ENCODE results near the gene SLC9B1.
"Not testable (repeated sequence)": the region's sequence is repeated elsewhere in the genome, so short reads cannot be mapped to it uniquely, and the experiment has no call there.

Gene SLC9B1

GRCh38 chr4:103011378-103012025, 8.0 kb downstream of the SLC9B1 start:
- Histone ChIP-seq H3K4me1 (ENCODE audit: control extremely low read depth in 1 of 4, control insufficient read depth in 4 of 4, insufficient read depth in 4 of 4, low read length in 3 of 4) (no peaks in the 10 kb centered on the region), H3K36me3 (ENCODE audit: control insufficient read depth in 4 of 4, insufficient read depth in 4 of 4, low read length in 3 of 4) (no peaks in the 10 kb centered on the region)
- POLR2A ChIA-PET: no interaction called here

DNA sequence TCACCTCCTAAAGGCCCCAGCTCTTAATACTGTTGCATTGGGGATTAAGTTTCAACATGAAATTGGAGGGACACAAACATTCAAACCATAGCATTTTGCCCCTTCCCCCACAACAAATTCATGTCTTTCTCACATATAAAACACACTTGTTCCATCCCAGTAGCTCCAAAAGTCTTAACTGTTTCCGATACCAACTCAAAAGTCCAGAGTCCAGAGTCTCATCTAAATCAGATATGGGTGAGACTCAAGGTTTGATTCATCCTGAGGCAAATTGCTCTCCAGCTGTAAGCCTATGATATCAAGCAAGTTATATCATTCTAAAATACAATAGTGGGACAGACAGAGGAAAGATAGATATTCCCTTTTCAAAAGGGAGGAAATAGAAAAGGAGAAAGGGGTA, 8.7 kb downstream of the SLC9B1 start:
- Histone ChIP-seq H3K36me3 (ENCODE audit: control insufficient read depth in 4 of 4, insufficient read depth in 4 of 4, low read length in 3 of 4) (no peaks in the 10 kb centered on the region), H3K27me3 (replicated peaks in 2 of 5; ENCODE audit: control insufficient read depth in 4 of 5, insufficient read depth in 5 of 5, low read length in 4 of 5) (peaks cover 0 to 6% (median 0%) of the 10 kb centered on the region in 5 experiments), H3K27ac (ENCODE audit: insufficient read depth in 1 of 2, low read depth in 1 of 2, low read length in 2 of 2, poor library complexity in 1 of 2, severe bottlenecking in 2 of 2) (no peak overlapping the region), H3K4me3 (ENCODE audit: control insufficient read depth in 1 of 7, extremely low read depth in 1 of 7, insufficient read depth in 4 of 7, low read depth in 2 of 7, low read length in 6 of 7) (no peak overlapping the region), H3K4me1 (ENCODE audit: control extremely low read depth in 1 of 4, control insufficient read depth in 4 of 4, insufficient read depth in 4 of 4, low read length in 3 of 4) (no peaks in the 10 kb centered on the region), H3K9me3 (ENCODE audit: control extremely low read depth in 1 of 5, control insufficient read depth in 4 of 5, insufficient read depth in 2 of 5, low read depth in 1 of 5, low read length in 4 of 5) (no peaks in the 10 kb centered on the region)
- POLR2A ChIA-PET: no interaction called here
- no peak for DNase-seq
- CTCF ChIA-PET: interaction anchor here (0.8 to 1.5 kb wide), 4 partner anchors 10 to 562 kb away, joined by 3 to 12 read pairs (median 5); no protein-coding TSS in a partner anchor
- no CpG with 5 or more reads among the region's 1 CpG for WGBS (ENCODE audit: insufficient coverage)

More at GRCh38 chr4:103011378-103012025, 8.0 kb downstream of the SLC9B1 start:
- H3K27me3 ChIP-seq (replicated peaks in 2 of 5; ENCODE audit: control insufficient read depth in 4 of 5, insufficient read depth in 5 of 5, low read length in 4 of 5): peaks cover 0 to 6% (median 0%) of the 10 kb centered on the region in 5 experiments
- no peak overlapping the region for H3K4me3 ChIP-seq (ENCODE audit: control insufficient read depth in 1 of 7, extremely low read depth in 1 of 7, insufficient read depth in 4 of 7, low read depth in 2 of 7, low read length in 6 of 7)
- peak in 1 of 3 donors; percentile 7 for DNase-seq
- CTCF ChIA-PET: interaction anchor here (0.8 to 1.5 kb wide), 4 partner anchors 11 to 563 kb away, joined by 3 to 12 read pairs (median 5); no protein-coding TSS in a partner anchor
- H3K27ac ChIP-seq (ENCODE audit: insufficient read depth in 1 of 2, low read depth in 1 of 2, low read length in 2 of 2, poor library complexity in 1 of 2, severe bottlenecking in 2 of 2): no peak overlapping the region
- WGBS (ENCODE audit: insufficient coverage): 100% methylated on average over 3 of the region's 4 CpGs
- no peaks in the 10 kb centered on the region for H3K9me3 ChIP-seq (ENCODE audit: control extremely low read depth in 1 of 5, control insufficient read depth in 4 of 5, insufficient read depth in 2 of 5, low read depth in 1 of 5, low read length in 4 of 5)

DNA sequence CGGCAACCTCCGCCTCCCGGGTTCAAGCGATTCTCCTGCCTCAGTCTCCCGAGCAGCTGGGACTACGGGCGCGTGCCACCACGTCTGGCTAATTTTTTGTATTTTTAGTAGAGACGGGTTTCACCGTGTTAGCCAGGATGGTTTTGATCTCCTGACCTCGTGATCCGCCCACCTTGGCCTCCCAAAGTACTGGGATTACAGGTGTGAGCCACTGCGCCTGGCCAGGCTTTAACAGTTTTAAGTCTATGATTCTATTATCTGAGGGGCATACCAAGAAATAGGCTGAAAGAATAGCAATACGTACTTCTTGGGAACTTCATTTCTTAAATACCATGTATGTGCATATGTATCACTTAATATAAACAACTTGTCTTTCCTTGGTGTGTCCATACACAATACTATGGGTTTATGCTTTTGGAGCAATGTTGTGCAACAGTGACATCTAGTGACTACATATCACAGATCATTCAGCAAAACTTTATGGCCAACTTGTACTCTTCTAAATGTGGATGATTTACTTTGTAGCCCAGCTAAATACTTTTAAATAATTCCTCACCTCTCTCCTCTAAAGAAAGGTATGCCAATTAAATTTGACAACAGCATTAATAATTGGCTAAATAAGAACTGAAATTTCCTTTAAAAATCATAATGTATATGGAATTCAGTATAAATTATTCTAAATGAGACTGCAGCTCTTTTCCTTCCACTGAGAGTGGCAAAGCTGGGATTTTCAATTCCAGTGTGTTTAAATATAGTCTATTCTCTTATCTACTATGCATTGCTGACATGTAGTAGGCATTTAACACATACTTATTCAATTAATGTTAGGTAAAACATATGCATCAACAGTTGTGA, 10.4 kb downstream of the SLC9B1 start:
- Histone ChIP-seq H3K27ac (ENCODE audit: insufficient read depth in 1 of 2, low read depth in 1 of 2, low read length in 2 of 2, poor library complexity in 1 of 2, severe bottlenecking in 2 of 2) (no peak overlapping the region), H3K4me1 (ENCODE audit: control extremely low read depth in 1 of 4, control insufficient read depth in 4 of 4, insufficient read depth in 4 of 4, low read length in 3 of 4) (no peaks in the 10 kb centered on the region), H3K36me3 (ENCODE audit: control insufficient read depth in 4 of 4, insufficient read depth in 4 of 4, low read length in 3 of 4) (no peaks in the 10 kb centered on the region), H3K27me3 (replicated peaks in 2 of 5; ENCODE audit: control insufficient read depth in 4 of 5, insufficient read depth in 5 of 5, low read length in 4 of 5) (no peaks in the 10 kb centered on the region), H3K4me3 (ENCODE audit: control insufficient read depth in 1 of 7, extremely low read depth in 1 of 7, insufficient read depth in 4 of 7, low read depth in 2 of 7, low read length in 6 of 7) (no peak overlapping the region), H3K9me3 (ENCODE audit: control extremely low read depth in 1 of 5, control insufficient read depth in 4 of 5, insufficient read depth in 2 of 5, low read depth in 1 of 5, low read length in 4 of 5) (no peaks in the 10 kb centered on the region)
- ChIA-PET POLR2A (no interaction called here), CTCF (interaction anchor here (0.6 to 3.4 kb wide), 9 partner anchors 17 to 559 kb away, joined by 3 to 45 read pairs (median 4); partner anchors contain the start of gene UBE2D3)
- peak; percentile 71 to 89 (median 82) for DNase-seq
- WGBS (ENCODE audit: insufficient coverage): 87% methylated on average over 7 of the region's 15 CpGs

- Histone ChIP-seq H3K4me3 (ENCODE audit: control insufficient read depth in 1 of 7, extremely low read depth in 1 of 7, insufficient read depth in 4 of 7, low read depth in 2 of 7, low read length in 6 of 7) (no peak overlapping the region), H3K4me1 (ENCODE audit: control extremely low read depth in 1 of 4, control insufficient read depth in 4 of 4, insufficient read depth in 4 of 4, low read length in 3 of 4) (no peaks in the 10 kb centered on the region), H3K27me3 (replicated peaks in 2 of 5; ENCODE audit: control insufficient read depth in 4 of 5, insufficient read depth in 5 of 5, low read length in 4 of 5) (no peaks in the 10 kb centered on the region), H3K36me3 (ENCODE audit: control insufficient read depth in 4 of 4, insufficient read depth in 4 of 4, low read length in 3 of 4) (no peaks in the 10 kb centered on the region), H3K9me3 (ENCODE audit: control extremely low read depth in 1 of 5, control insufficient read depth in 4 of 5, insufficient read depth in 2 of 5, low read depth in 1 of 5, low read length in 4 of 5) (peaks cover 0 to 9% (median 3%) of the 10 kb centered on the region in 5 experiments), H3K27ac (ENCODE audit: insufficient read depth in 1 of 2, low read depth in 1 of 2, low read length in 2 of 2, poor library complexity in 1 of 2, severe bottlenecking in 2 of 2) (no peak overlapping the region)
- WGBS (ENCODE audit: insufficient coverage): 91% methylated on average over 1 of the region's 2 CpGs
- POLR2A ChIA-PET: no interaction called here
- no peak for DNase-seq
- CTCF ChIA-PET: interaction anchor here (0.6 to 1.0 kb wide), 3 partner anchors 10 to 415 kb away, joined by 3 to 5 read pairs (median 3); no protein-coding TSS in a partner anchor
These were observed 17.0 kb downstream of the SLC9B1 start for GRCh38 chr4:103002551-103002950.

DNA sequence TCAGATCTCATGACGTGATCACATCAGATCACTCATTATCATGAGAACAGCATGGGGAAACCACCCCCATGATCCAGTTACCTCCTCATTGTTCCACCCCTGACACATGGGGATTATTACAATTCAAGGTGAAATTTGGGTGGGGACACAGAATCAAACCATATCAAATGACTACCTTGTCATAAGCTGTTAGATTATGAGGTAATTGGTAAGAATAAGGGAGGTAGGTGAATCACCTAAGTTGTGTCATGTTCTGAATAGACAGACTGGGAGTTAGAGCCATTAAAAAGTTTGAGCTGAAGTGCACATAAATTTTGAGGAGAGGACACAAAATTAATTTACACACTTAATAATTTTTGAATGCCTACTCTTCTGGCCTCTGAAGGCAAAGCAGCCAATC, 24.7 kb downstream of the SLC9B1 start:
- CTCF ChIA-PET: interaction anchor here (1.0 kb wide), 1 partner anchor 13 kb away, joined by 3 read pairs; no protein-coding TSS in a partner anchor
- no peak for DNase-seq
- WGBS (ENCODE audit: insufficient coverage): no CpG with 5 or more reads among the region's 1 CpG
- Histone ChIP-seq H3K27me3 (replicated peaks in 2 of 5; ENCODE audit: control insufficient read depth in 4 of 5, insufficient read depth in 5 of 5, low read length in 4 of 5) (no peaks in the 10 kb centered on the region), H3K4me3 (ENCODE audit: control insufficient read depth in 1 of 7, extremely low read depth in 1 of 7, insufficient read depth in 4 of 7, low read depth in 2 of 7, low read length in 6 of 7) (no peak overlapping the region), H3K27ac (ENCODE audit: insufficient read depth in 1 of 2, low read depth in 1 of 2, low read length in 2 of 2, poor library complexity in 1 of 2, severe bottlenecking in 2 of 2) (no peak overlapping the region), H3K9me3 (ENCODE audit: control extremely low read depth in 1 of 5, control insufficient read depth in 4 of 5, insufficient read depth in 2 of 5, low read depth in 1 of 5, low read length in 4 of 5) (peaks cover 0 to 10% (median 3%) of the 10 kb centered on the region in 5 experiments), H3K4me1 (ENCODE audit: control extremely low read depth in 1 of 4, control insufficient read depth in 4 of 4, insufficient read depth in 4 of 4, low read length in 3 of 4) (no peaks in the 10 kb centered on the region), H3K36me3 (ENCODE audit: control insufficient read depth in 4 of 4, insufficient read depth in 4 of 4, low read length in 3 of 4) (no peaks in the 10 kb centered on the region)
- POLR2A ChIA-PET: no interaction called here

DNA sequence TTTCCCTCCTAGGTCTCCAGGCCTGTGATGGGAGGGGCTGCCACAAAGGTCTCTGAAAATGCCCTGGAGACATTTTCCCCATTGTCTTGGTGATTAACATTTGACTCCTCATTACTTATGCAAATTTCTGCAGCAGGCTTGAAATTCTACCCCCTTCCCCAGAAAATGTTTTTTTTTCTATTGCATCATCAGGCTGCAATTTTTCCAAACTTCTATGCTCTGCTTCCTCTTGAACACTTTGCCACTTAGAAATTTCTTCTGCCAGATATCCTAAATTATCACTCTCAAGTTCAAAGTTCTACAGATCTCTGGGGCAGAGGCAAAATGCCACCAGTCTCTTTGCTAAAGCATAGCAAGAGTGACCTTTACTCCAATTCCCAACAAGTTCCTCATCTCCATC, 25.5 kb downstream of the SLC9B1 start:
- CTCF ChIA-PET: interaction anchor here (1.0 kb wide), 1 partner anchor 14 kb away, joined by 3 read pairs; no protein-coding TSS in a partner anchor
- H3K4me1 ChIP-seq (ENCODE audit: control extremely low read depth in 1 of 4, control insufficient read depth in 4 of 4, insufficient read depth in 4 of 4, low read length in 3 of 4); POLR2A ChIA-PET; H3K27me3 ChIP-seq (replicated peaks in 2 of 5; ENCODE audit: control insufficient read depth in 4 of 5, insufficient read depth in 5 of 5, low read length in 4 of 5); H3K36me3 ChIP-seq (ENCODE audit: control insufficient read depth in 4 of 4, insufficient read depth in 4 of 4, low read length in 3 of 4); H3K4me3 ChIP-seq (ENCODE audit: control insufficient read depth in 1 of 7, extremely low read depth in 1 of 7, insufficient read depth in 4 of 7, low read depth in 2 of 7, low read length in 6 of 7); DNase-seq; H3K27ac ChIP-seq (ENCODE audit: insufficient read depth in 1 of 2, low read depth in 1 of 2, low read length in 2 of 2, poor library complexity in 1 of 2, severe bottlenecking in 2 of 2): not testable (repeated sequence)
- H3K9me3 ChIP-seq (ENCODE audit: control extremely low read depth in 1 of 5, control insufficient read depth in 4 of 5, insufficient read depth in 2 of 5, low read depth in 1 of 5, low read length in 4 of 5): peaks cover 0 to 10% (median 3%) of the 10 kb centered on the region in 5 experiments

All from common myeloid progenitor, CD34-positive (primary cell).